Skeletal muscle satellite cell (primary cell): ENCODE data around the gene SYPL2.

ENCODE experiments used
- H3K27me3 ChIP-seq: 2 replicates; pipeline ENCODE4 v1.7.0; 2013; ENCODE audit warnings: low read length; ENCODE audit not compliant: control insufficient read depth, insufficient read depth
- H3K36me3 ChIP-seq: 2 replicates; pipeline ENCODE4 v1.7.0; 2013; ENCODE audit warnings: mild to moderate bottlenecking, control low read depth, low read length; ENCODE audit not compliant: insufficient read depth
- H3K4me1 ChIP-seq: 2 replicates; pipeline ENCODE4 v1.7.0; 2013; ENCODE audit warnings: low read length; ENCODE audit not compliant: control insufficient read depth, insufficient read depth
- H3K4me2 ChIP-seq: 2 replicates; pipeline ENCODE4 v1.7.0; 2013; ENCODE audit warnings: mild to moderate bottlenecking, low read length
- H3K4me3 ChIP-seq: 2 replicates; pipeline ENCODE4 v1.7.0; 2013; ENCODE audit warnings: low read length
- H3K9ac ChIP-seq: 2 replicates; pipeline ENCODE4 v1.7.0; 2013; ENCODE audit warnings: mild to moderate bottlenecking, low read depth, low read length, moderate library complexity
- H3K9me3 ChIP-seq: replicated peaks from 2 replicates; pipeline ENCODE4 v1.7.0; 2013; ENCODE audit warnings: mild to moderate bottlenecking, control low read depth, low read length

The SYPL2 gene

DNA sequence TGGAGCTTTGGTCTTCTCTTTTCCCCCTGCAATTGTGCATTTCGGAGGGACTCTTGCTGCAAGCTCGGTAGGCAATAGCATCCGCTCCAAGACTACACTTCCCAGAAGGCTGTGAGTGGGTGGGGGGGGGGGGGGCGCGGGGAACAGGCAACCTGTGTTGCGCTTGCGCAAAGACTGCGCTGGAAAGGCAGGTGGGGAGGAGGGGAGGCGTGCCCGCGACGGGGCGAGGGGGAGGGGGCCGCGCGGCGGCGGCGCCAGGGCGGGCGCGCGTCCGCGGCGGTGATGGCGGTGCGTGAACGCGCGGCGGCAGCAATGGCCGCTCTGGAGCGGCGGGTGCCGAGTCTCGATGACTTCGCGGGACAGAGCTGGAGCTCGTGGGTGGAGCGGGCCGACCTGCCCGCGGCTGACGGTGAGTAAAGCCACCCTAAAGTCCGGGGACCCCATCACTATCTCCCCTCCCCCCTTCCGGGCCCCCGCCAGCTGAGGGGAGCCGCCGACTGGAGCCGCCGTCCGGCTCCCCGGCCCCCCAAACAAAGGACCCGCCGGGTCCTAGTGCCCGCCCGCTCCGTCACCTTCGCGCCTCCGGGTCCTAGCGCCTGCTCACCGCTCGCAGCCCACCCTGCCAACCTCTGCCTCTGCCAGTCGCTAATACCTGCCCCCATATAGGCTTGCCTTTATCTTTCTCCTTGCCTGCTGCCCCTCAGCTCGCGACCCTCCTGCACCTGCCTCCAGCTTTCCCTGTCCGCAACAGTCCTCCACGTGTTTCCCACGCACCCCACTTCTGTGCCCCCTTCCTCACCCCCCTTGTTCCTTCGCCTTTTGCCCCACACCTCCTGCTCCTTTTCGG lies 17.5 kb downstream of the SYPL2 start, which contains the start of gene ATXN7L2:
TSS of gene ATXN7L2 (plus strand) at position 234 of the 847 bp plus-strand sequence. CDS start at position 283, 49 bp downstream.
- Histone ChIP-seq H3K27me3 (peaks cover 25% of the 10 kb centered on the region), H3K36me3 (peaks cover 26% of the 10 kb centered on the region), H3K4me1 (peaks cover 18% of the 10 kb centered on the region), H3K4me3 (peak within 1 kb of the TSS; percentile 86), H3K9ac (peak within 1 kb of the TSS; percentile 86), H3K4me2 (peak within 1 kb of the TSS; percentile 98), H3K9me3 (no peaks in the 10 kb centered on the region)

DNA sequence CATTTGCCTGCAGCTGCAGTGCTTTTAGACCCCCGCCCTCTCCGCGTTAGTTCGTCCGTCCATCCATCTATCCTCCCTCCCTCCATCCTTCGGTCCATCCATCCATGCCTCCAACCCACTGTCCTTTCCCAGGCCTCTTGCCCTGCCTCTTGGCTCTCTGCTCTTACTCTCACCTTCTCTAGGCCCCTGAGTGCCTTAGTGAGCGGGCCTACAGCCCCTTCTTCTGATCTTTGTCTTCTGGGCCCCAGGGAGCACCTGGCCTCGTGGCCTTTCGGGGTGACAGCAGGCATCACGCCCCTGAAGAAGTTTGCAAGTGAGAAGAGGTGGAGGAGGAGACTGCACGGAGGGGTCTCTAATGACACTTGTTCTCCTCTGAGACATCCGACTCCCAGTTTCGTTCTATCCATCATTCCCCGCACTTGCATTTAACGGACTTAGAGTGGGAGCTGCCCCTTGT lies 18.2 kb downstream of the SYPL2 start:
- peaks cover 18% of the 10 kb centered on the region for H3K27me3 ChIP-seq
- H3K4me1 ChIP-seq: peaks cover 18% of the 10 kb centered on the region
- H3K9me3 ChIP-seq: no peaks in the 10 kb centered on the region
- H3K4me2 ChIP-seq: peak overlapping the region; percentile 98
- peak overlapping the region; percentile 86 for H3K4me3 ChIP-seq
- H3K36me3 ChIP-seq: peaks cover 32% of the 10 kb centered on the region
- H3K9ac ChIP-seq: peak overlapping the region; percentile 86

DNA sequence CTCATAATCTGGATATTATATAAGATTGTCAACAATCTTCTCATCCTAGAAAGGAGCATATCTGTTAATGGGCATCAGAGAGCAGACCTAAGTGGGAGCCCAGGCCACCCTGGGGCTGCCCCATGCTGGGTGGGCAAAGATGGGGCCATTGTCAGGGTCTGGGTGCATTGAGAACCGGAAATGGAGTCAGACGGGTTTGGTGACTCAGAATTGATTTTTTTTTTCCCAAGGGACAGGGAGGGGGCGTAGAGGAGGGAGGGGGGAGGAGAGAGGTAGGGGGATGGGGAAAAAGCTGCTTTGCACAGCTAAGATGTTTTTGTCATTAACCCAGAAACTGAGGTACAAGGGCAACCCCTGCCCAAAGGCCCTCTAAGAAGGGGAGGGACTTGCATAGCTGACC lies 18.7 kb downstream of the SYPL2 start:
- peaks cover 32% of the 10 kb centered on the region for H3K36me3 ChIP-seq
- peak overlapping the region; percentile 86 for H3K9ac ChIP-seq
- H3K9me3 ChIP-seq: no peaks in the 10 kb centered on the region
- H3K4me2 ChIP-seq: peak overlapping the region; percentile 98
- H3K4me1 ChIP-seq: peaks cover 18% of the 10 kb centered on the region
- peak overlapping the region; percentile 86 for H3K4me3 ChIP-seq
- H3K27me3 ChIP-seq: peaks cover 14% of the 10 kb centered on the region

DNA sequence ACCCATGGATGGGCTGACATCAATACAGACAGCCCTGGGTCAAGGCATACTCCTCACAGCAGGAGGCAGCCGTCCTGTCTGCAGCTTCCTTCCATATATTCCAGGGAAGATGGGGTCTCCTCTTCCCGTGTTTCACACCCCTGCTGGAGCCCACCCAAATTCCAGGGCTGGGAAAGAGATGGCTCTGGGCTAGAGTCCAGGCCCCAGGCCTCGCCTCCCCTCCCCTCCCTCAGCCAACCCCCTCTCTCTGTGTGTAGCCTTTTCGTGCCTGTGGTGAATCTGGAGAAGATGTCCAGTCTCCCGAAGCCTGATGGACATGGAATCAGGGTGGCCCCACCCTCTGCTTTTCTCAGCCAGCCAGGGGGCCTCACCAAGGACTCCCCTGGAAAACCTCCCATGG lies 20.9 kb downstream of the SYPL2 start:
- H3K4me1 ChIP-seq: peaks cover 18% of the 10 kb centered on the region
- no peaks in the 10 kb centered on the region for H3K27me3 ChIP-seq
- H3K36me3 ChIP-seq: peaks cover 36% of the 10 kb centered on the region
- H3K9ac ChIP-seq: no peak overlapping the region
- H3K9me3 ChIP-seq: no peaks in the 10 kb centered on the region
- no peak overlapping the region for H3K4me3 ChIP-seq
- no peak overlapping the region for H3K4me2 ChIP-seq

DNA sequence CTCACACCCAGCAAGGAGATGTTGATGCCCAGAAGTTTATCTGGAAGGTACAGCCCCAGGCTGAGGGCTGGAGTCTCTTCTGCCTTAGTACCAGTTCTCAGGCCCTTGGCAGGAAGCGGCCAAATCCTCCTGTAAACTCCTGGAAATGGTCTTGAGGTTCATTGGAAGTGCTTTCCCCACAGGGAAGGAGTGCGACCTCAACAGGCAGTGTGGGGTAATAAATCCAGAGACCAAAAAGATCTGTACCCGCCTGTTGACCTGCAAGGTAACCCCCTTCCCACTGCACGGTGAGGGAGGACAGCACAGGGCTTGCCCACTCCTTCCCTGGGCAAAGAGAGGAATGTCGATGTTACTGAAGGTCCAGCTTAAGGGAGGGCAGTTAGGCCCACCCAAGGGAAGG lies 21.9 kb downstream of the SYPL2 start:
- H3K27me3 ChIP-seq: no peaks in the 10 kb centered on the region
- H3K9ac ChIP-seq: no peak overlapping the region
- H3K4me2 ChIP-seq: no peak overlapping the region
- peaks cover 13% of the 10 kb centered on the region for H3K4me1 ChIP-seq
- H3K4me3 ChIP-seq: no peak overlapping the region
- peaks cover 36% of the 10 kb centered on the region for H3K36me3 ChIP-seq
- H3K9me3 ChIP-seq: no peaks in the 10 kb centered on the region

DNA sequence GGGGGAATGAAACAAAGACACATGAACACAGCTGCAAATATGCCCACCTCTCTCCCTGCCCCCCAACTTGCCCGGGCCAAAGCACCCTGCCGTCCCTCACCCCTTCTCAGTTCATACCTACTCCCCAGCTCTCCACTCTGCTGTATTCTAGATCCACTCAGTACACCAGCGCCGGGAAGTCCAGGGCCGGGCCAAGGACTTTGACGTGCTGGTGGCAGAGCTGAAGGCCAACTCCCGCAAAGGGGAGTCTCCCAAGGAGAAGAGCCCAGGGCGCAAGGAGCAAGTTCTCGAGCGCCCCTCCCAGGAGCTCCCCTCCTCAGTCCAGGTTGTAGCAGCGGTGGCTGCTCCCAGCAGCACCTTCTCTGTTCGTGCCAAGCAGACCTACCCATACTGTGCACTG lies 22.4 kb downstream of the SYPL2 start:
- no peak overlapping the region for H3K4me2 ChIP-seq
- no peaks in the 10 kb centered on the region for H3K27me3 ChIP-seq
- H3K36me3 ChIP-seq: peaks cover 36% of the 10 kb centered on the region
- no peaks in the 10 kb centered on the region for H3K9me3 ChIP-seq
- H3K4me1 ChIP-seq: peaks cover 15% of the 10 kb centered on the region
- H3K4me3 ChIP-seq: no peak overlapping the region
- H3K9ac ChIP-seq: no peak overlapping the region

DNA sequence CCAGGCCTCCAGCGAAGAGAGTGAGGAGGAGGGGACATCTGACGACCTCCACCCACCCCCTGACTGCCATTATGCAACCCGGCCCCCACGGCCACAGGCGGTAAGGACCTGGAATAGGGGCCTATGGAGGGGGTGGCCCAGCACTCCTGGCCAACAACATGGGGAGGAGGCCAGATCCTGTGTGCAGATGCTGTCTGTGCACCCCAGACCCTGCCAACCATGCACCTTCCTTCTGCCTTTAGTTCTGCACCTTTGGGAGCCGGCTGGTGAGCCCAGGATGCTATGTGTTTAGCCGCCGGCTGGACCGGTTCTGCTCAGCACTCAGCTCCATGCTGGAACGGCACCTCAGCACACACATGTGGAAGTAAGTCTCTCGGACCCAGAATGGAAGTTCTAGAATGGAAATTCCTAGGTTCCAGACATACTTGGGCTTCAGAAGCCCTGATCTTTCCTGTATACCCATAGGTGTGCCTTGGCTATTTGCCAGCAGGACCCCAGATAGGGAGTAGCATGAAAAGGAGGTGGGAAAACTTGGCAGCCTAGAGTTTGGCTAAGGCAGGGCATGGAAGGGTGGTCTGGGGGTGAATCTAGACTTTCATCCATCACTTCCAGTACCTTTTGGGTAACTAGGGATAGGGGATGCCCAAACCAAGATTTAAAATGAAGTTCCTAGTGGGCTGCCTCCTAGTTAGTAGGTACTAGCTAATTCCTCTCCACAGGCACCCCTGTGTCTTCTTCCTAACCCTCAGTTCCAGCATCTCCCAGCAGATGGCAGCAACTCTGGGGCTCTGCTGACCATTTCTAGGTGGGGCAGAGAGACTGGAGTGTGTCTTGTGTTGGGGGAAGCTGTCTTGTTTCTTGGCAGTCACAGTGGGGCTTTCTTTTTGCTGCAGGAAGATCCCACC lies 23.9 kb downstream of the SYPL2 start:
- Histone ChIP-seq H3K36me3 (peaks cover 36% of the 10 kb centered on the region), H3K4me2 (no peak overlapping the region), H3K4me1 (peaks cover 15% of the 10 kb centered on the region), H3K9me3 (no peaks in the 10 kb centered on the region), H3K27me3 (no peaks in the 10 kb centered on the region), H3K4me3 (no peak overlapping the region), H3K9ac (no peak overlapping the region)

DNA sequence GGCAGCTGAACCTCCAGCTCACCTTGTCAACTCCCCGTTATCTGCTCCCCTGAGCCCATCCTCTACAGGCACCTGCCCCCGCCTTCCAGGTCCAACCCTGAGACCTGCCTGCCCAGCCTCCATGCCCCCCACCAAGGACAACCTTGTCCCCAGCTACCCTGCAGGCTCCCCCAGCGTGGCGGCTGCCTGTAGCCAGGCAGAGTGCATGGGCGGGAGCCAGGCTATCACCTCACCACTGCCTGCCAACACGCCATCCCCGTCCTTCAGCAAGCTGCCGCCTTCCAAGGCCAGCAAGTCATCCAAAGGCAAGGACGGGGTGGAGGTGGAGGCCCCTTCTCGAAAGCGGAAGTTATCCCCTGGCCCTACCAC lies 24.6 kb downstream of the SYPL2 start:
- Histone ChIP-seq H3K4me2 (no peak overlapping the region), H3K36me3 (peaks cover 40% of the 10 kb centered on the region), H3K9me3 (no peaks in the 10 kb centered on the region), H3K27me3 (no peaks in the 10 kb centered on the region), H3K4me3 (no peak overlapping the region), H3K9ac (no peak overlapping the region), H3K4me1 (peaks cover 12% of the 10 kb centered on the region)

DNA sequence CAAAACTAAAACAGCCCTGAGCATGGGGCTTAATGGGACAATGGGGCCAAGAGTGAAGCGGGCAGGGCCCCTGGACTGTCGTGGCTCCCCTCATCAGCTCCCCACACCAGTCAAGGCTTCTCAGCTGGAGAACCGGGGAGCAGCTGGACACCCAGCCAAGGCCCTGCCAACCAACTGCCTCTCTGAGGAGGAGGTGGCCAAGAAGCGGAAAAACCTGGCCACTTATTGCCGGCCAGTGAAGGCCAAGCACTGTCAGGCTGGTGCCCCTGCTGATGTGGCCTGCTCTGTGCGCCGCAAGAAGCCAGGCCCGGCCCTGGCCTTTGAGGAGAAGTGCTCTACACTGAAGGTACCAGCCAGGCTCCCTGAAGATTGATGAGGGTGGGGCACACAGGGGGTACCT lies 25.0 kb downstream of the SYPL2 start:
- no peaks in the 10 kb centered on the region for H3K27me3 ChIP-seq
- no peak overlapping the region for H3K4me3 ChIP-seq
- peaks cover 12% of the 10 kb centered on the region for H3K4me1 ChIP-seq
- no peak overlapping the region for H3K9ac ChIP-seq
- H3K4me2 ChIP-seq: no peak overlapping the region
- H3K36me3 ChIP-seq: peaks cover 40% of the 10 kb centered on the region
- no peaks in the 10 kb centered on the region for H3K9me3 ChIP-seq

DNA sequence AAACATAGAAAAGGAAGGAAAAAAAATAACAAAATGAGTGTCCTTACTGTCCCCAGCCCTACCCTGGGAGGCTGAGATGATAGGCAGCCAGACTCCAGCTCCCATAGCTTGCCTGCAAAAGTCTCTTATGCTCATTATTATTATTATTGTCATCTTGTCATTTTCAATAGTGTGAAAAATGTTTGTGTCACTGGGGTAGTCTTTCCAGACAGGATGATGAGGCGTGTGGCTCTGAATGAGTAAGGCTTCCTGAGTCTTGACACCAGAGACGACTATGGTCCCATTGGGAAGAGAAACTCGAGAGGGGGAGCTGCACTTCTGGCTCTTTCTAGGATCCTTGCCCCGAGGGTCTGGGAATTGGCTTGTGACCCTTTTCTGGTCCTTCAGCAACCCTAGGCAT lies 26.4 kb downstream of the SYPL2 start:
- Histone ChIP-seq H3K27me3 (no peaks in the 10 kb centered on the region), H3K4me3 (no peak overlapping the region), H3K4me1 (peaks cover 12% of the 10 kb centered on the region), H3K9me3 (no peaks in the 10 kb centered on the region), H3K9ac (no peak overlapping the region), H3K4me2 (no peak overlapping the region), H3K36me3 (peaks cover 38% of the 10 kb centered on the region)

DNA sequence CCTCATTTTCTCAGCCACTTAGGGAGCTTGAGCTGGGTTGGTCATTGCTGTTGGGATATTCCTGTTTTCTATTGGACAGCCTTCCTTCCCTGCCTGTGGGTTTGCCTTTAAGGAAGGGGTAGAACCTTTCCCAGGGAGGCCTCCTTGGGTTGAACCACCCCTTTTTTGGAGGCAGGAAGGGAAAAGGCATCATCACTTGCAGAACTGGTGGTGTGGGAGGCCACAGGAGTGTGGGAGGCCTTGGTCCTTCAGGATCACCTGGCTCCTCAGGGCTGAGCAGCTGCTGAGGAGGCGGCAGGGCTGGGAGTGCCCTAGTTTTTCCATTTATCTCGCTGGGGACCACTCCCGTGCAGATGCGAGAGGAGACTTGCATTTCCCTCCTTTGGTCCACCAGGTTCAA lies 26.9 kb downstream of the SYPL2 start:
- Histone ChIP-seq H3K4me2 (peak overlapping the region; percentile 68), H3K4me3 (no peak overlapping the region), H3K9ac (peak overlapping the region; percentile 79), H3K4me1 (peaks cover 15% of the 10 kb centered on the region), H3K27me3 (no peaks in the 10 kb centered on the region), H3K36me3 (peaks cover 35% of the 10 kb centered on the region), H3K9me3 (no peaks in the 10 kb centered on the region)
